Measurements from ENCODE around the gene CREBBP.

CREBBP gene

DNA sequence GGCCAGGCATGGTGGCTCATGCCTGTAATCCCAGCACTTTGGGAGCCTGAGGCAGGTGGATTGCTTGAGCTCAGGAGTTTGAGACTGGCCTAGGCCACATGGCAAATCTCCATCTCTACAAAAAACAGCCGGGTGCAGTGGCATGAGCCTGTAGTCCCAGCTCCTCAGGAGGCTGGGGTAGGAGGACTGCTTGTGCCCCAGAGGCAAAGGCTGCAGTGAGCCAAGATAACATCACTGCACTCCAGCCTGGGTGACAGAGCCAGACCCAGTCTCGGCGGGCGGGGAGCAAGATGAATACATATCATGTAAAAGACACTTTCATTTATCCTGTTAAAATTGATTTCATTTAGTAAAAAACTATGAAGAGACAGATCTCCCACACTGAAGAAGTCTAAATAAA, 54.6 kb downstream of the CREBBP start:
- POLR2A ChIA-PET: no interaction called here
- Histone ChIP-seq H3K36me3 (ENCODE audit: control insufficient read depth in 4 of 4, insufficient read depth in 4 of 4, low read length in 3 of 4) (peaks cover 2 to 4% (median 3%) of the 10 kb centered on the region in 4 experiments), H3K9me3 (ENCODE audit: control extremely low read depth in 1 of 5, control insufficient read depth in 4 of 5, insufficient read depth in 2 of 5, low read depth in 1 of 5, low read length in 4 of 5) (no peaks in the 10 kb centered on the region), H3K4me1 (ENCODE audit: control extremely low read depth in 1 of 4, control insufficient read depth in 4 of 4, insufficient read depth in 4 of 4, low read length in 3 of 4) (peaks cover 0 to 22% (median 3%) of the 10 kb centered on the region in 4 experiments), H3K27ac (ENCODE audit: insufficient read depth in 1 of 2, low read depth in 1 of 2, low read length in 2 of 2, poor library complexity in 1 of 2, severe bottlenecking in 2 of 2) (no peak overlapping the region), H3K4me3 (ENCODE audit: control insufficient read depth in 1 of 7, extremely low read depth in 1 of 7, insufficient read depth in 4 of 7, low read depth in 2 of 7, low read length in 6 of 7) (no peak overlapping the region), H3K27me3 (replicated peaks in 2 of 5; ENCODE audit: control insufficient read depth in 4 of 5, insufficient read depth in 5 of 5, low read length in 4 of 5) (no peaks in the 10 kb centered on the region)
- no CpG with 5 or more reads among the region's 4 CpGs for WGBS (ENCODE audit: insufficient coverage)
- CTCF ChIA-PET: no interaction called here
- no peak for DNase-seq

DNA sequence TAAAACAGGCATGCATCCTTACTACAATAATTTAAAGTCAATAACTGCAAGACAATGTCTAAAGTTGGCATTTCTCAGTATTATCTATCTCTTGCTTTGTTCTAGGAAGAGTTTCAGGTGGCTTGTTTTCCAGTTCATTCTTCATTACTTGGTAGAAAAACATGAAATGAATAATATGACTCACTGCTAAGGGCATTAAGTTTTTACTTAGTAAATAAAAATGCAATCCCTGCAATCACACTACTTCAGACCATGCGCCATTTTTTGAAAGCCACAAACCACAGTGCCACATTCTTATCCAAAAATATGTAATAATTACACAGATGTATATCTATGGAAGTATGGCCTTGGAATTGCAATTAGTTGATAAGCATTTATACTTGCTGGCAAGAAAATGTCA, 55.4 kb downstream of the CREBBP start:
- WGBS (ENCODE audit: insufficient coverage): no CpG with 5 or more reads among the region's 1 CpG

DNA sequence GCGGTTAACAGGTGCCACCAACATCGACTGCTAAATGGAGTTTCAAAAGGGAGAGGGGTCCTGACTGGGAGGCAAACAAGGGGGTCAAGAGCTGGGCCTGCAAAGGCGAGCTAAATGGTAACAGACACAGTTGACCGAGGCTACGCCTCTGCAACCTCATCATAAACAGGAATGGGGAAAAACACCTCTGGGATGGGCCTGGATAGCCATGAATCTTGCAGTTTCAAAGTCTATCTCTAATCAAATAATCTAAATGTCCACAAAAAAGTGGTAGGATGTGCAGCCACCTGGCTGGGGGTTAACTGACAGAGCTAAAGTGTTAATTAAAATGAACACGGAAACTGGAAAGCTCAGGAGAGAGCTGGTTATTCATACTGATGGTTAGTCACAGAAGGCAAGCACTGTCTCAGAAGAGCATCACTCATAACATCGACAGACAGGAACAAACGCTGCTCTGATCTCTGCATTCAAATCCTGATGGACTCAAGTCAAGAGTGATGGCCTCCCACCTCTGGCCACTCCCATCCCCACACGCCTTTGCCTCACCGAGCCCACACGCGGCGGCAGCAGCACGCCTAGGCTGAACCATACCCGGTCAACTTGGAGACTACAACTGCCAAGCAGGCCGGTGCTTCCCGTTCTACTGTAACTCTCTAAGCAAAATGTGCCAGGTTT, 56.3 kb downstream of the CREBBP start:
- Histone ChIP-seq H3K4me3 (ENCODE audit: control insufficient read depth in 1 of 7, extremely low read depth in 1 of 7, insufficient read depth in 4 of 7, low read depth in 2 of 7, low read length in 6 of 7) (no peak overlapping the region), H3K4me1 (ENCODE audit: control extremely low read depth in 1 of 4, control insufficient read depth in 4 of 4, insufficient read depth in 4 of 4, low read length in 3 of 4) (peaks cover under 1 to 25% (median 8%) of the 10 kb centered on the region in 4 experiments), H3K27ac (ENCODE audit: insufficient read depth in 1 of 2, low read depth in 1 of 2, low read length in 2 of 2, poor library complexity in 1 of 2, severe bottlenecking in 2 of 2) (no peak overlapping the region), H3K36me3 (ENCODE audit: control insufficient read depth in 4 of 4, insufficient read depth in 4 of 4, low read length in 3 of 4) (peaks cover 0 to 4% (median under 1%) of the 10 kb centered on the region in 4 experiments), H3K27me3 (replicated peaks in 2 of 5; ENCODE audit: control insufficient read depth in 4 of 5, insufficient read depth in 5 of 5, low read length in 4 of 5) (no peaks in the 10 kb centered on the region), H3K9me3 (ENCODE audit: control extremely low read depth in 1 of 5, control insufficient read depth in 4 of 5, insufficient read depth in 2 of 5, low read depth in 1 of 5, low read length in 4 of 5) (no peaks in the 10 kb centered on the region)
- no peak for DNase-seq
- POLR2A ChIA-PET: no interaction called here
- CTCF ChIA-PET: no interaction called here
- WGBS (ENCODE audit: insufficient coverage): 97% methylated on average over 17 of the region's 17 CpGs

More for the DNA sequence above, 55.4 kb downstream of the CREBBP start:
- Histone ChIP-seq H3K9me3 (ENCODE audit: control extremely low read depth in 1 of 5, control insufficient read depth in 4 of 5, insufficient read depth in 2 of 5, low read depth in 1 of 5, low read length in 4 of 5) (no peaks in the 10 kb centered on the region), H3K36me3 (ENCODE audit: control insufficient read depth in 4 of 4, insufficient read depth in 4 of 4, low read length in 3 of 4) (peaks cover 0 to 4% (median 2%) of the 10 kb centered on the region in 4 experiments), H3K27me3 (replicated peaks in 2 of 5; ENCODE audit: control insufficient read depth in 4 of 5, insufficient read depth in 5 of 5, low read length in 4 of 5) (no peaks in the 10 kb centered on the region), H3K27ac (ENCODE audit: insufficient read depth in 1 of 2, low read depth in 1 of 2, low read length in 2 of 2, poor library complexity in 1 of 2, severe bottlenecking in 2 of 2) (no peak overlapping the region), H3K4me3 (ENCODE audit: control insufficient read depth in 1 of 7, extremely low read depth in 1 of 7, insufficient read depth in 4 of 7, low read depth in 2 of 7, low read length in 6 of 7) (no peak overlapping the region), H3K4me1 (ENCODE audit: control extremely low read depth in 1 of 4, control insufficient read depth in 4 of 4, insufficient read depth in 4 of 4, low read length in 3 of 4) (peaks cover 0 to 24% (median 4%) of the 10 kb centered on the region in 4 experiments)
- ChIA-PET POLR2A (no interaction called here), CTCF (no interaction called here)
- DNase-seq: peak in 2 of 3 donors; percentile 32 to 45

DNA sequence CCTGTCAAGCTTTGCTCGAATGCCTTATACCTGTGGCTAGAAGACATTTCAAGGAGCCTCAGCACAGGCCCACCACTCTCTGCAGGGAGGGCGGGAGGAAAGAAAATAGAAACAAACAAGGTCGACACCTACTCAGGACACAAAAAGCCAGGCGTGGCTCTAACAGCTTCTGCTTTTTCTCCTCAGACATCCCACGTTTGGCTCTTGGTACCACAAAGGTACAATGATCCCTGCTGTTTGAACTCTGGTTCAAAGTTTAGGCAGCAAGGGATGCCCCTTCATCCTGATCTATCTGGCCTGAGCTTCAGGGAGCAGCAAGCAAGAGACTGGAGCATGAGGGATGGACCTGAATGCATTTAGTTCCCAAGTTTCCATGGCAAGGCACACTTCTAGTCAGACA, 57.1 kb downstream of the CREBBP start:
- WGBS (ENCODE audit: insufficient coverage): 85% methylated on average over 4 of the region's 5 CpGs
- DNase-seq: no peak
- Histone ChIP-seq H3K27me3 (replicated peaks in 2 of 5; ENCODE audit: control insufficient read depth in 4 of 5, insufficient read depth in 5 of 5, low read length in 4 of 5) (no peaks in the 10 kb centered on the region), H3K36me3 (ENCODE audit: control insufficient read depth in 4 of 4, insufficient read depth in 4 of 4, low read length in 3 of 4) (peaks cover 0 to 4% (median 0%) of the 10 kb centered on the region in 4 experiments), H3K9me3 (ENCODE audit: control extremely low read depth in 1 of 5, control insufficient read depth in 4 of 5, insufficient read depth in 2 of 5, low read depth in 1 of 5, low read length in 4 of 5) (no peaks in the 10 kb centered on the region), H3K4me1 (ENCODE audit: control extremely low read depth in 1 of 4, control insufficient read depth in 4 of 4, insufficient read depth in 4 of 4, low read length in 3 of 4) (peaks cover 5 to 33% (median 15%) of the 10 kb centered on the region in 4 experiments), H3K4me3 (ENCODE audit: control insufficient read depth in 1 of 7, extremely low read depth in 1 of 7, insufficient read depth in 4 of 7, low read depth in 2 of 7, low read length in 6 of 7) (no peak overlapping the region), H3K27ac (ENCODE audit: insufficient read depth in 1 of 2, low read depth in 1 of 2, low read length in 2 of 2, poor library complexity in 1 of 2, severe bottlenecking in 2 of 2) (no peak overlapping the region)
- ChIA-PET POLR2A (interaction anchor here (0.7 kb wide), 1 partner anchor 20 kb away, joined by 3 read pairs; no protein-coding TSS in a partner anchor), CTCF (interaction anchor here (0.6 to 1.0 kb wide), 3 partner anchors 12 to 20 kb away, joined by 3 read pairs; no protein-coding TSS in a partner anchor)

DNA sequence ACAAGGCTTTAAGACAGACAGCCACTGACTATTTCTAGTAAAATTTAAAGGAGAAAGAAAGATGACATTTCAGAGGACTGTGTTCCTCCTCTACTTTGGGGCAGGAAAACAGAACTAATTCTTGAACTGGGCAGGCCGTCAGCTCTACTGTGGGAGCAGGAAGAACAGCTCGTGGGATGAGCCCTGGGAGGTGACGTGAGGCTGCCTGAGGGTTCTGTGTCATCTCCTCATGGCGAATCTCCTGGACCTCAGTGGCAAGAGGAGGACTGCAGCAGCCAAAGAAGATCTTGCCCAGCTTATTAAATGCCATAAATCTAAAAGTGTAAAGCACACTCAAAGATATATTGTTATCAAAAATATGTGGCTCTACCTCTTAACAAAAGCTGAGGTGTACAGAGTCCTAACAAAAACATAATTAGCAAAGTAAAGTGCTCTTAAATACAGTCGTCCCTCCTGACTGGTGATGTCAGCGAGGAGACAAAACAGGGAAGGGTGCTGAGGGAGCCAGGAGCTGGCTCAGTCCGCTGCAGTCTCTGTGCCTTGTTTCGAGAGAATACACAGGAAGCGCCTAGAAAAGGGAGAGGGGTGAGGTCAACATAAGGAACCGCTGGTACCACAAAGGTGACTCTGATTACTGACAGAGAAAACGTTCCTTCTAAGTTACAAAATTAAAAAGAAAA, 58.0 kb downstream of the CREBBP start:
- DNase-seq: no peak
- Histone ChIP-seq H3K27ac (ENCODE audit: insufficient read depth in 1 of 2, low read depth in 1 of 2, low read length in 2 of 2, poor library complexity in 1 of 2, severe bottlenecking in 2 of 2) (no peak overlapping the region), H3K4me3 (ENCODE audit: control insufficient read depth in 1 of 7, extremely low read depth in 1 of 7, insufficient read depth in 4 of 7, low read depth in 2 of 7, low read length in 6 of 7) (no peak overlapping the region), H3K9me3 (ENCODE audit: control extremely low read depth in 1 of 5, control insufficient read depth in 4 of 5, insufficient read depth in 2 of 5, low read depth in 1 of 5, low read length in 4 of 5) (no peaks in the 10 kb centered on the region), H3K36me3 (ENCODE audit: control insufficient read depth in 4 of 4, insufficient read depth in 4 of 4, low read length in 3 of 4) (peaks cover 0 to 4% (median 0%) of the 10 kb centered on the region in 4 experiments), H3K4me1 (ENCODE audit: control extremely low read depth in 1 of 4, control insufficient read depth in 4 of 4, insufficient read depth in 4 of 4, low read length in 3 of 4) (peaks cover 5 to 34% (median 16%) of the 10 kb centered on the region in 4 experiments), H3K27me3 (replicated peaks in 2 of 5; ENCODE audit: control insufficient read depth in 4 of 5, insufficient read depth in 5 of 5, low read length in 4 of 5) (no peaks in the 10 kb centered on the region)
- 83% methylated on average over 6 of the region's 11 CpGs for WGBS (ENCODE audit: insufficient coverage)
- POLR2A ChIA-PET: no interaction called here
- CTCF ChIA-PET: no interaction called here

DNA sequence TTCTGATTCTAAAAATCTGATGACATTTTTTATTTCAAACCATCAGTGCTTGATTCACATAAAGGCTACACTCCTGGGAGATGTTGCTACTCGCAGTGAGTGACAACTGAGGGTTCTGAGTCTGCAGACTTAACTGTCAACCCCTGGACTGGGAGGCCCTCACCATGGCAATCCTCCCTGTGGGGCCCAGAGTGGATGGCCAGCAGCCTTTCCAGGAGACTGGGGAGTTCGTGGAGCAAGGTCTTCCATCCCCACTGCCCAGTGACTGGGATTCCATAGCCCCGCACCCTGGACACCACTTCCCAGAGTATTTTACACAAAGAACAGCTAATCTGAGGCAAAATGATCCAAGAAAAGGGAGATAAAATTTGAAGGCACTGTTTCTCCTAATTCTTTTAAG, 59.3 kb downstream of the CREBBP start:
- H3K36me3 ChIP-seq (ENCODE audit: control insufficient read depth in 4 of 4, insufficient read depth in 4 of 4, low read length in 3 of 4): no peaks in the 10 kb centered on the region
- no peaks in the 10 kb centered on the region for H3K9me3 ChIP-seq (ENCODE audit: control extremely low read depth in 1 of 5, control insufficient read depth in 4 of 5, insufficient read depth in 2 of 5, low read depth in 1 of 5, low read length in 4 of 5)
- no peak for DNase-seq
- no peak overlapping the region for H3K27ac ChIP-seq (ENCODE audit: insufficient read depth in 1 of 2, low read depth in 1 of 2, low read length in 2 of 2, poor library complexity in 1 of 2, severe bottlenecking in 2 of 2)
- no peaks in the 10 kb centered on the region for H3K27me3 ChIP-seq (replicated peaks in 2 of 5; ENCODE audit: control insufficient read depth in 4 of 5, insufficient read depth in 5 of 5, low read length in 4 of 5)
- ChIA-PET CTCF (no interaction called here), POLR2A (no interaction called here)
- no peak overlapping the region for H3K4me3 ChIP-seq (ENCODE audit: control insufficient read depth in 1 of 7, extremely low read depth in 1 of 7, insufficient read depth in 4 of 7, low read depth in 2 of 7, low read length in 6 of 7)
- 100% methylated on average over 1 of the region's 3 CpGs for WGBS (ENCODE audit: insufficient coverage)
- peaks cover 3 to 31% (median 16%) of the 10 kb centered on the region in 4 experiments for H3K4me1 ChIP-seq (ENCODE audit: control extremely low read depth in 1 of 4, control insufficient read depth in 4 of 4, insufficient read depth in 4 of 4, low read length in 3 of 4)
